Activated naive CD8-positive, alpha-beta T cell (primary cell): Measurements from ENCODE around the gene ZNF101.

Source experiments
- H3K27ac Mint-ChIP-seq: one replicate; pipeline ENCODE4 v1.8.0; 2021; ENCODE audit warnings: mixed read lengths
- H3K27me3 Mint-ChIP-seq: one replicate; pipeline ENCODE4 v1.8.0; 2021; ENCODE audit warnings: mixed read lengths
- H3K36me3 Mint-ChIP-seq: one replicate; pipeline ENCODE4 v1.8.0; 2021; ENCODE audit warnings: mixed read lengths
- H3K4me1 Mint-ChIP-seq: one replicate; pipeline ENCODE4 v1.8.0; 2021; ENCODE audit warnings: low read depth, mixed read lengths
- H3K4me3 Mint-ChIP-seq: one replicate; pipeline ENCODE4 v1.8.0; 2021; ENCODE audit warnings: mild to moderate bottlenecking, mixed read lengths
- H3K9me3 Mint-ChIP-seq: one replicate; pipeline ENCODE4 v1.8.0; 2021; ENCODE audit warnings: low read depth, mixed read lengths

Gene ZNF101

DNA sequence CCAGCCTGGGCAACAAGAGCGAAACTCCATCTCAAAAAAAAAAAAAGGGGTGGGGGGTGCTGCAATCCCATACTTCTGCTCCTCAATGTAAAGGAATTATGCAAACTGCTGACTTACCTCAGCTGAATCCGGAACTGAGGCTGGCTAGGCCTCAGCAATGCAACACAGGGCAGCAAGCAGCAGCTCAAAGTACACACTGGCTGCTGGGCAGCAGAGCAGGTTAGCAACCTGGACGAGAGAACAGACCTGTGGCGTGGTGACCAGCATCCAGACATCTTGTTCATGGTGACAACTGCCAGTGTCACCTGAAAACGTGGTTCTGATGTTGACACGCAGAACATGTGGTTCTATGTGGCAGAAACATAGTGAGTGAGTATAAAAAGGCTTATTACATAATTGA lies 36.2 kb downstream of the ZNF101 start:
- H3K27me3 Mint-ChIP-seq = no peaks in the 10 kb centered on the region
- H3K36me3 Mint-ChIP-seq = peaks cover 26% of the 10 kb centered on the region
- H3K27ac Mint-ChIP-seq = no peak overlapping the region
- H3K4me1 Mint-ChIP-seq = no peaks in the 10 kb centered on the region
- no peak overlapping the region for H3K4me3 Mint-ChIP-seq
- H3K9me3 Mint-ChIP-seq = peaks cover 20% of the 10 kb centered on the region

GRCh38 chr19:19710506-19710905 lies 41.9 kb downstream of the ZNF101 start:
- H3K4me1 Mint-ChIP-seq = no peaks in the 10 kb centered on the region
- peaks cover 10% of the 10 kb centered on the region for H3K9me3 Mint-ChIP-seq
- peaks cover 51% of the 10 kb centered on the region for H3K36me3 Mint-ChIP-seq
- H3K4me3 Mint-ChIP-seq = no peak overlapping the region
- H3K27ac Mint-ChIP-seq = no peak overlapping the region
- H3K27me3 Mint-ChIP-seq = no peaks in the 10 kb centered on the region

DNA sequence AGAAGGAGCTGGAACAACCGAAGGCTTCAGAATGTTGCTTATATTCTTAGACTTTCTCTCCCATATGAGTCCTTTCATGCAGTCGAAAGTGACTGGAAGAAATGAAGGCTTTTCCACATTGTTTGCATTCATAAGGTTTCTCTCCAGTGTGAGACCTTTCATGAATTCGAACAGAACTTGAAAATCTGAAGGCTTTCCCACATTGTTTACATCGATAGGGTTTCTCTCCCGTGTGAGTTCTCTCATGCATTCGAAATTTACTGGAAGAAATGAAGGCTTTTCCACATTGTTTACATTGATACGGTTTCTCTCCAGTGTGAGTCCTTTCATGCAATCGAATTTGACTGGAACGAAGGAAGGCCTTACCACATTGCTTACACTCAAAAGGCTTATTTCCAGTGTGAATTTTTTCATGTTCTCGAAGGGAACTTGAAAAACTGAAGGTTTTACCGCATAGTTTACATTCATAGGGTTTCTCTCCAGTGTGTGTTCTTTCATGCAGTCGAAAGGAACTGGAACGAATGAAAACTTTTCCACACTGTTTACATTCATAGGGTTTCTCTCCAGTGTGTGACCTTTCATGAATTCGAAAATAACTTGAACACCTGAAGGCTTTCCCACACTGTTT lies 42.8 kb downstream of the ZNF101 start:
- Mint-ChIP-seq H3K4me3 (no peak overlapping the region), H3K27me3 (no peaks in the 10 kb centered on the region), H3K27ac (no peak overlapping the region), H3K4me1 (no peaks in the 10 kb centered on the region), H3K9me3 (peaks cover 10% of the 10 kb centered on the region), H3K36me3 (peaks cover 53% of the 10 kb centered on the region)

- Mint-ChIP-seq H3K4me1 (no peaks in the 10 kb centered on the region), H3K36me3 (peaks cover 61% of the 10 kb centered on the region), H3K4me3 (no peak overlapping the region)
Measured at GRCh38 chr19:19711934-19712828, 43.5 kb downstream of the ZNF101 start.

DNA sequence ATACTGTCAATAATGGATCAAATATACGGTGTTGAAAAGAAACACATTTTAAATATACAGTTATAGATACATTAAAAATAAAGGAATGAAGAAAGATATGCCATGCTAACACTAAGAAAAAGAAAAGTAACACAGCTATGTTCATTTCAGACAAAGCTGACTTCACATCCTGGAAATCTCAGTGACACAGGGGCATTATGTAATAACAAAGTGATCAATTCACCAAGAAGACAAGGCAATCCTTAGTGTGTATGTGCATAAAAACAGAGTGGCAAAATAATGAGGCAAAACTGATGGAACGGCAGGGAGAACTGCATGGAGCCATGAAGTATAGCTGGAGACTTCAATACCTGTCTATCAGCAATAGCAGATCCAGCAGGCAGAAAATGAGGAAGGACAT lies 51.2 kb downstream of the ZNF101 start:
- H3K4me1 Mint-ChIP-seq = peaks cover 5% of the 10 kb centered on the region
- peaks cover 35% of the 10 kb centered on the region for H3K9me3 Mint-ChIP-seq

More at GRCh38 chr19:19711934-19712828, 43.5 kb downstream of the ZNF101 start:
- Mint-ChIP-seq H3K27me3 (no peaks in the 10 kb centered on the region), H3K9me3 (peaks cover 16% of the 10 kb centered on the region), H3K27ac (no peak overlapping the region)

GRCh38 chr19:19721896-19722295 lies 53.3 kb downstream of the ZNF101 start:
- Mint-ChIP-seq H3K9me3 (peaks cover 33% of the 10 kb centered on the region), H3K27me3 (no peaks in the 10 kb centered on the region), H3K4me1 (peaks cover 5% of the 10 kb centered on the region), H3K36me3 (peaks cover 56% of the 10 kb centered on the region), H3K4me3 (no peak overlapping the region), H3K27ac (no peak overlapping the region)

More for the DNA sequence above, 51.2 kb downstream of the ZNF101 start:
- H3K4me3 Mint-ChIP-seq = no peak overlapping the region
- H3K27me3 Mint-ChIP-seq = no peaks in the 10 kb centered on the region
- H3K27ac Mint-ChIP-seq = no peak overlapping the region
- H3K36me3 Mint-ChIP-seq = peaks cover 64% of the 10 kb centered on the region

GRCh38 chr19:19732579-19733501 lies 64.2 kb downstream of the ZNF101 start, which contains the start of gene ZNF14:
Gene ZNF14 (minus strand): TSS chr19:19733112. CDS start chr19:19732958, 154 bp downstream.
- peaks cover 7% of the 10 kb centered on the region for H3K9me3 Mint-ChIP-seq
- no peaks in the 10 kb centered on the region for H3K27me3 Mint-ChIP-seq
- H3K27ac Mint-ChIP-seq = peak within 1 kb of the TSS; percentile 93
- peak within 1 kb of the TSS; percentile 98 for H3K4me3 Mint-ChIP-seq
- peaks cover 31% of the 10 kb centered on the region for H3K4me1 Mint-ChIP-seq
- peaks cover 18% of the 10 kb centered on the region for H3K36me3 Mint-ChIP-seq
